ACHN (cell line): ENCODE results near the gene FBXL4.
A peak's percentile ranks its signal among the peaks of the same experiment; 100 is the strongest.
"Not testable (repeated sequence)": the region's sequence is repeated elsewhere in the genome, so short reads cannot be mapped to it uniquely, and the experiment has no call there.

Experiments
- DNase-seq: peaks from one replicate; pipeline ENCODE4 v3.0.0-alpha.2; 2015
- in situ Hi-C: cut with HindIII; loops from 2 replicates; pipeline ENCODE4 v1.10.0; 2017; ENCODE audit warnings: low sequenced_read_pairs, low pct_ligation_motif_present, low pct_unique_long_range_greater_than_20kb

The FBXL4 gene

DNA sequence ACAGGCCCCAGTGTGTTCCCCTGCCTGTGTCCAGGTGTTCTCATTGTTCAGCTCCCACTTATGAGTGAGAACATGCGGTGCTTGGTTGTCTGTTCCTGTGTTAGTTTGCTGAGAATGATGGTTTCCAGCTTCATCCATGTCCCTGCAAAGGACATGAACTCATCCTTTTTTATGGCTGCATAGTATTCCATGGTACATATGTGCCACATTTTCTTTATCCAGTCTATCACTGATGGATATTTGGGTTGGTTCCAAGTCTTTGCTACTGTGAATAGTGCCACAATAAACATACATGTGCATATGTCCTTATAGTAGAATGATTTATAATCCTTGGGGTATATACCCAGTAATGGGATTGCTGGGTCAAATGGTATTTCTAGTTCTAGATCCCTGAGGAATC, 41.4 kb downstream of the FBXL4 start:
- in situ Hi-C loops, DNase-seq: not testable (repeated sequence)

DNA sequence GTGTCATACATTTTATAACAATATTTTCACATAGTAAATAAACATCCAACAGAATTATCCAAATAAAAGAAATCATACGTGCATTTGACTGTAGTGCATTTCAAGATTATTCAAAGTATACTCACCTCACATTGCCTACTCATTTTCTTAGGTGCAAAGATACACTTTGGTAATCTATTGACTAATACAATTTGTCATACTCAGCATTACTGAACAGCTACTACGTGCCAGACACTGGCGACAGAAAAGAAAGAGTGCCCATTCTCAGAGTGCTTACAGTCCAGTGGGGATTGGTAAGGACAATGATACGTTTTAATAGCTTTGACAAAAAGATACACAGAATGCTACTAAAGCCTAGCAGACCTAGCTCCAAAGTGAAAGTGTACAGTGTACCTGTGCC, 42.0 kb downstream of the FBXL4 start:
- in situ Hi-C loops: no loop called here
- no peak for DNase-seq

DNA sequence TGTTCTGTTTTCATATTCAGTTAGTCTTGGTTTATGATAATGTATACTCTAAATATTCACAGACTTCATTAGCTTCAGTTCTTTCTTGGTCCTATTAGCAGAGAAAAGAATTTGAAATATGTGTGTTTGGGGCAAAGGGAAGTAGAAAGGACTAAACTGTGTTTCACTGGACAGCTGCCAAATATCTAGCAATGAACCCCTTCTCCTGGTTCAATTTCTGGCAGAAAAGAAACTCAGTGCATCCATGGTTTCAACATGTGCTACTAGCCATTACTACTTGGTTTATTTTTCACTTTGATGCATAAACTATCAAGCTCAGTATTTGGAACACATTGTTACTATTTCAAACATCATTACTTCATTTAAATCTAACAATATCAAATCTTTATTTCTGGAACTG, 43.6 kb downstream of the FBXL4 start:
- in situ Hi-C loops: no loop called here
- no peak for DNase-seq

DNA sequence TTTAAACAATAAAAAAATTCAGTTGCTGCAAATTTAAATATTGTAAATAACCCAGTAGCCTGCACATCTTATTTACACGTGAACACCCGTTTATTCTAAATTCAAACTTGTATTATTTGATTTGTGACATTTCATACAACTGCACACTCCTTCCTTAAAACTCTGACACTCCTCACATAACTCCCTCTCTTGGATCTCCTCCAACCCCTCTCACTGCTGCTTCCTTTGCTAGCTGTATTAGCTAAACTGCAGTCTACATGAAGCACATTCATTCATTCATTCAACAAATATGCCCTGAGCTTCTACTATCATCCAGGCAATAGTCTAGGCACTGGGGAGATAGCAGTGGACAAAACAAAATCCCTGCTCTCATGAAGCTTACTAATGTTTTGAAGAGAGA, 47.0 kb downstream of the FBXL4 start:
- DNase-seq: no peak
- in situ Hi-C loops: no loop called here

DNA sequence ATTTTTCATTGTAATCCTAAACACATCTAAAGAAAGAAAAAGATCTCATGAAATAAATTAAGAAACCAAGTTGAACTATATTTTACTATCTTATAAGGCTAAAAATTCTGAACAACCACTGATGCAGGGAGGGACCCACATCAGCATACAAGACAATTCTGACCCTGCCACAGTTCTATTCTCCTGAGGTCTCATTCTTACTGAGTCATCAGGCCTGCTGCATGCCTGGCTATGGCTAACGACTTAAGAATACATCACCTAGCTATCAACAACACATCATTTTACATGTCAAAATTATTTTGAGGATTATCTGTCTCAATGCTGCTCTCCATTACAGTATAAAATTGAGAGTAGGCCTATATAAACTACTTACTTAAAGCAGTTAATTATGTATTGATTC, 52.9 kb downstream of the FBXL4 start:
- DNase-seq: no peak

DNA sequence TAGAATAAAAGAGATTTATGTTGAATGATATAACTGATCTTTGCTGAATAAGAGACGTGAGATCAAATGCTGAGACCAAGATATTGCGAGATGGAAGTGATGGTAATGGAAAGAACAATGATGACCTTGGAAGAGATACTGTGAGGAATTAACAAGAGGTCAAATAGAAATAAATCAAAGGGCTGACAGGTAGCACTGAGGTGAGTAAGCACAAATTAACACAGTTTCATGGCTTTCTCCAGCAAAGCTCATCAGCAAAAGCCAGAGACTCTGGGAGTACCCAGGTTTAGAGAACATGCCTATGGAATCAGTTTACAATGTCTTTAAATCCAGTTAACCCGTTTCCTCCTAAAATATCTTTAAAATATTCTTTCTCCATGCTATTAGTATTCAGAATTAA, 60.1 kb downstream of the FBXL4 start:
- in situ Hi-C loops: no loop called here
- no peak for DNase-seq

More for the DNA sequence above, 52.9 kb downstream of the FBXL4 start:
- in situ Hi-C loops: no loop called here

DNA sequence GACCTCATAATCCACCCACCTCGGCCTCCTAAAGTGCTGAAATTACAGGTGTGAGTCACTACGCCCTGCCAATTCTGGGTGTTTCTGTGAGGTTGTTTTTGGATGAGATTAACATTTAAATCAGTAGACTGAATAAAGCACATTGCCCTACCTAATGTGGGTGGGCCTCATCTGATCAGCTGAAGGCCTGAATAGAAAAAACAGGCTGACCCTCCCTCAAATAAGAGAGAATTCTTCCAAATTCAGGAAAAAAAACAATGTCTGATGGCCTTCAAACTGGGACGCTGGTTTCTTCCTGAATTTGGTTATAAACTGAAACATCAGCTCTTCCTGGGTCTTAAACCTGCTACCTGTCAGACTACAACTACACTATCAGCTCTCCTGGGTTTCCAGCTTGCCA, 62.4 kb downstream of the FBXL4 start:
- DNase-seq: no peak
- in situ Hi-C loops: no loop called here

DNA sequence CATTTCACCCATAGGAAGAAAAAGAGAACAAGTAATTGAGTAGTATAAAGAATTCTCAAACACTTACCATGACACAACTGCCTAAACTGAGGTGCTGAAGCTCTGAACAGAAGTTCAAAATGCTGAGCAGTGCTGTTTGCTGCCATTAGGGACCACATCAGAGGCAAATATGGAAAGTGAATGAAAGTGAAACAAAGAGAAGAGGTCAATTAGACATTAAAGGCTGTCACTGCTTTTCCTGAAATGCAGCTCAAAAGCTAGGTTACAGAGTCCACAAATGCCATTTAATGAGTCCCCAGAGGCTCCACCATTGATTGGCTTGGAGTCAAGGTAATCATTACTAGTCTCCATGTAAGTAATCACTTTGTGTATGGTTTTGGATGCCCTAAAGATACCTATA, 67.3 kb downstream of the FBXL4 start:
- in situ Hi-C loops: no loop called here
- no peak for DNase-seq

DNA sequence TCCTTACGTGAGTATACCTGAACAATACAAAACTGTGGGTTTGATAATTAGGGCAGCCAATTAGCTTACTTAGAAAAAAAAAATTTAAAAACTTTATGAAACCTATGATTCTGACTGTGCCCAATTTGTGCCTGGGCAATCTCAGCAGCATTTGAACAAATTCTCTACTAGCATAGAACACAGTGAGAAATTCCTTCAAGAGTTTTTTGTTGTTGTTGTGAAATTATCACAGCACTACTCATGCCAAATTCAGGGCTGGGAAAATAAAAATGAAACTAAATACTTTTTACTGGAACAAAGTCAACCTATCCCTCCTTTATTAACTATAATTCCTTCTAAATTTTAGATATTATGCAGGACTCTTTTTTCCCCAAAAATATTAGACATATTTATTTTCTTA, 70.5 kb downstream of the FBXL4 start:
- in situ Hi-C loops: no loop called here
- no peak for DNase-seq

DNA sequence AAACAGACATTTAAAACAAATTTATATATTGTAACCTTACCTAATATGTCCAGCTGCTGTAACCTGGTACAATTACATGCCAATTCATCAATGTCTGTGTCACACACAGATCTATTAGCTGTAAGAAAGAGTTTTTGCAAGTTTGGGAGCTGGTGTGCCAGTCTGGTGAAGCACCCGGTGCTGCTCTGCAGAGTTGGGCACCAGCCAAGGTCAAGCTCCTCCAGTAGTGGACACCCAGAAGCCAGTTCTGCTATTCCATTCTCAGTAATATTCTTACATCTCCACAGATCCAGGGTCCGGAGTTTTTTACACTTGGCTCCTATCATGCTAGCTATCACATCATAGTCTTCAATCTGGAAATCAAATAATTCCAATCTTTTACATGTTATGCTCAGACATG, 72.4 kb downstream of the FBXL4 start:
- no peak for DNase-seq
- in situ Hi-C loops: no loop called here

DNA sequence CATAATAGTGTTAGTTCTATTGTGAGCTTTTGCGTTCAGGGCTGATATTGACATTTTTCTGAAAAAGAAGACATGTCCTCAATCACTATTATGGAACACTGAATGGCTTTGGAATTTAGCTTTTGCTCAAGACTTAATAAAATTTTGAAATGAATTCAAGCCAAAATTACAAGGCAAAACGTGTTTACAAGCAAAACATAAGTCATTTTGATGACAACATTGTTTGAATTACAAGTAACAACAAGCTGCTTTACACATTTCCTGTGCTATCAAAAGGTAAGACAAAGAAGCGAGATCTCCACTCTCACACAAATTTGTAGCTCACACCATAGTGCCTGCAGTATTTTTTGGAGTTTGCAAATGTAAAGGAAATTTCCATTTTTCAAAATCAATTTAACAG, 75.9 kb downstream of the FBXL4 start:
- in situ Hi-C loops: no loop called here
- DNase-seq: no peak

DNA sequence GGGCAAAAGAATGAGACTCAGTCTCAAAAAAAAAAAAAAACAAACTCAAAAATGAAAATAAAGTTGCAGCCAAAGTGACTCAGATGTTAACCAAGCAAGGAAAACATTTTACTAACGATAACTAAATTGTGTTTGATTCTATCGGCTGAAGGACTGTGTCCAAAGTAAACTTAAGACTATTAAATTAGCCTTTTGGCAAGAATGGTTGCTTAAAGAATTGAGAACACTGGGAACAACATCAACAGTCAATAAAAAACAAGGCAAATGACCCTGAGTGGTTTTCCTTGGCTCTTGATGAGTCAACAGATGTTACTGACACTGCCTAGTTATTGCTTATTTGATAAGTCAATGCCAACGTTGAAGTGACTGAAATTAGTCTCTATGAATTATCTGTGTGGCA, 76.7 kb downstream of the FBXL4 start:
- no peak for DNase-seq
- in situ Hi-C loops: no loop called here

DNA sequence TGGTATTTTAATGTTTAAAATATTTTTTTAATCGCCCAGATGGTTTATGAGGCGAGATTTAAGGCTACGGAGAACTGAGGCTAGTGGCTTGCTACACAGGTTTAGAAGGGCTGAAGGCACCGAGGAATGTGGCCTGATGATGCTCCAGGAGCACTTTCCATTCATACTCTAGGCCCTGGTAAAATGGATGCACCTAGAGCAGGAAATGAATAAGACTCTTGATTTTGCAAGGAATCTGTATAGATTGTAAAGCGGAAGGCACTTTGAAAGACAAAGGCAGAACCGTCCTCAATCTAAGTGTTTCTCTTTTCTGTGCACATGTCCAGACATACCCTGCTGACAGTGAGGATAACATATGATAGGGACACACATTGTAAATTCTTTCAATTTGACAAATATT, 83.2 kb downstream of the FBXL4 start:
- DNase-seq: no peak
- in situ Hi-C loops: no loop called here

DNA sequence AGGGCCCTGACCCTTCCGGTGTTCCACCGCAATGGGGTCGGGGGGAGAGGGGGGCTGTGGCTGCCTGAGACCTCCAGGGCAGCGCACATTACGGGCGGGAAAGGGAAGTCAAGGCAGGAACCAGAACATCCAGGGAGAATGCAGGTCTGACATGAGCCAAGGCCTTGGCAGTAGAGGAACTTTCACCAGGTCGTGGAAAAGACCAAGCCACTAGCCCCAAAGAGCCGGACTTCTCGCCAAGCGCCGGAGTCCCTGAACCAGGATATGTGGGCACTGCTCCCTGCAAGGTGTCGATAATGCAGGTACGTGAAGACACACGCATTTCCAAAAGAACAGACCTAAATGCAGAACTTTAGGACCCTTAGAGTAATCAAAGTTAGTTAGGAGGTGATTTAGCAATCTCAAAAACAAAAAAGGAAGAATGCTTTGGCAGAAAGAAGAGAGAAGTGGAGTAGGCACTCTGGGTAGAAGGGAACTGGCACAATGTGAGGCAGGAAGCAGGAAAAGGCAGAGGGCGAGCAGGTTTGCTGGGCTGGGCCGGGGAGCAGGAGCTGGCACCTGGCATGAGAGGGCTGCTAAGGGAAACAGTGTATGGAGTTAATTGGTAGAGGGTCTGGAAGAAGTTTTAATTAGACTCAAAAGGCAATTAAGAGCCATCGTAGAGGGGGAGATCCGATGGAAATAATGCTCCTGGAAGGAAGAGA, 99.1 kb downstream of the FBXL4 start:
- in situ Hi-C loops: no loop called here
- DNase-seq: no peak

DNA sequence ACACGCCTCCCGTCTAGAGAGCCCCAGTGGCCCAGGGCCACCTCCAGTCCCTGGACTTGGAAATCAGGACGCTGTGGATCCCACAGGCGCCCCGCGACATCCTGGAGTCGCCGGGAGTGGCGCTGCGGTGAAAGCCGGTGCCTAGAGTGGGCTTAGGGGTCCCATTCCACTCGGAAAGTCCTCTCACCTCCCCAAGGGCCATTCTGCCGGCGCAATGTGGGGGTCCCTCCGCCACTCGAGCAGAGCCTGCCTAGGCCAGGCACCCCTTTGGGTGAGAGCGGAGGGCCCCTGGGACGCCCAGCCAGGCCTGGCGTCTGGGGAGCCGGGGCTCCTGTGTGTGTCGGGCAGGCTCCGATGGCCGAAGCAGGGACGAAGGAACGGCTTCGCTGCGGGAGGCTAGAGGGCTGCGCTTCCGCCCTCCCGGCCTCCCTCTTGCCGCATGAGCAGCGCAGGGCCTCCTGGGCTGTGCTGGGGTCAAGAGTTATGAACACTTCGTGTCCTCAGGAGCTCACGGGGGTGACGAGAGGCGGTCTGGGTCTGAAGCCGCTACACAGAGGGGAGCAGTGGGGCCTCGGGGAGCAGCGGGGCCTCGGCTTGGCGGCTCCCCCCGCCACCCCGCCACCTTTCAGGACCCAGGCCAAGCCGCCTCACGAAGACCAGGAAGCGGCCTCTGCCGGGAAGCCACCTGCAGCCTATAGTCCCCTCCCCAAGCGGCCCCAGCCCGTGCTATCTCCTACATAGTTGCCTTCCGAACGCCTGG, 99.8 kb downstream of the FBXL4 start:
- no peak for DNase-seq
- in situ Hi-C loops: no loop called here

DNA sequence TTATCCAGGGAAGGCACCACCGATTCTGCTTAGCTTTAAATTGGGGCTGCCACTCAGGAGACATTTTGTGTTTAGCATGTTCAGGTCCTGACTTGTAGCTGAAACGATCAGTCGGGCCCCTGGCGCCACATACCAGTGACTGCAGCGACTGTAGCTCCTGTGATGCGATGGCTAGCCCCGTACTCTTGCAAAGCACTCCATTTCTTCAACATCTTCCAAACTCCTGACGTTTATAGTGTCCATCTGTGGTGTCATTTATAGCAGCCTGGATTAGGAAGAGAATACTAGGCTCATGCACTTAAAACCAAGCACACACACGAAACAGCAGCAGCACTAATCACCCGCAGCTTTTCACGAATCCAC, 100.3 kb downstream of the FBXL4 start:
- DNase-seq: no peak
- in situ Hi-C loops: no loop called here

DNA sequence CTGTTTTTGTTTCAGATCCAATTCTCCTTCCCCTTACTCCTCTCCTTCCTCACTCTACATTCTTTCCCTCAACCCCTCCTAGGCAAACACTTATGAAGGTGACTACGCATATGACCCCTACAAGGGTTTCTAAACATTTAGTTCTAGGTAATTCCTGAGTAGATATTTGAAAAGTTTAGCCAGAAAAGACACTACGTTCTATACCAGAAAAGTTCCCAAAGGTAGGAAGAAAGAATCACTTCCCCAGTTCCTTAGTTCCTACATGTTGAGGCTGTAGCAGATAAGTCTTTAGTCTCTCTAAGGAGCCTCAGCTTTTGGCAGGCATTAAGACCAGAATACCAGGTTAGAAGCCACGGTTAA, 101.7 kb downstream of the FBXL4 start:
- DNase-seq: no peak
- in situ Hi-C loops: no loop called here

DNA sequence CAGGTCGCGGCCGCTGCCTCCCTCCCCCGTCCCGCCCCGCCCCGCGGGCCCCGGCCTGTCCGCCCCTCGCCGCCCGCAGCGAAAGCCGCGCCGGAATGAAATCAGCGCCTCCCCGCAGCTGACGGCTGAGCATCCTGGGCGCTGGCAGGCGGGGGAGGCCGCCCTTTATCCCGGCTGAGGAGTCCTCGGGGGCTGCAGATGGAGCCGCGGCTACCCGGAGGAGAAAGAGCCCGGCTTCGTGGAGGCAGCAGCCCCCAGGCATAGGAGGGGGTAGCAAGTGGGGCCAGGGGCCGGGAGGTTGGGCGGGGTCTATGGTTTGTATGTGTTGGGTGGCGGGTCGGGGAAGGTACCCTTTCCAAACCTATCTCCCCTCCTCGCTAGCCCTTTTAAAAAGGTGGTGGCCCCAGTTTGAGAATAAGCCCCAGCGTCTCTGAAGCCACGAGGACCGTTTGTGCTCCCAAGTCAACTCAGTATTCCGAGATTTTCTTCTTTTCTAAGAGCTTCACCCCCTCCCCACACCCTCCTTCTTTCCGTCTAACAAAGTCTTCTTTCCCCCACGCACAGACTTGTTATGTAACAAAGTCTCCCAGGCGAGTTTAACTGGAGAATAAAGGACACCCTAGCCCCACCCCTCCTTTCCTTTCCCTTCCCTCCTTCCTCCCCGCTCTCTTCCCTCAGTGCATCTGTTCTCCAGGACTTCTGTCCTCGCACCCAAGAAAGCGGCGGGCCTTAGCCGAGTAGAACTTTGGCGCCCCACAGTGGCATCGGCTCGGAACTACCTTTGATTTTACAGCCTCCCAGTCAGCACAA, 102.3 kb downstream of the FBXL4 start:
- in situ Hi-C loops: no loop called here
- DNase-seq: peak; percentile 80

DNA sequence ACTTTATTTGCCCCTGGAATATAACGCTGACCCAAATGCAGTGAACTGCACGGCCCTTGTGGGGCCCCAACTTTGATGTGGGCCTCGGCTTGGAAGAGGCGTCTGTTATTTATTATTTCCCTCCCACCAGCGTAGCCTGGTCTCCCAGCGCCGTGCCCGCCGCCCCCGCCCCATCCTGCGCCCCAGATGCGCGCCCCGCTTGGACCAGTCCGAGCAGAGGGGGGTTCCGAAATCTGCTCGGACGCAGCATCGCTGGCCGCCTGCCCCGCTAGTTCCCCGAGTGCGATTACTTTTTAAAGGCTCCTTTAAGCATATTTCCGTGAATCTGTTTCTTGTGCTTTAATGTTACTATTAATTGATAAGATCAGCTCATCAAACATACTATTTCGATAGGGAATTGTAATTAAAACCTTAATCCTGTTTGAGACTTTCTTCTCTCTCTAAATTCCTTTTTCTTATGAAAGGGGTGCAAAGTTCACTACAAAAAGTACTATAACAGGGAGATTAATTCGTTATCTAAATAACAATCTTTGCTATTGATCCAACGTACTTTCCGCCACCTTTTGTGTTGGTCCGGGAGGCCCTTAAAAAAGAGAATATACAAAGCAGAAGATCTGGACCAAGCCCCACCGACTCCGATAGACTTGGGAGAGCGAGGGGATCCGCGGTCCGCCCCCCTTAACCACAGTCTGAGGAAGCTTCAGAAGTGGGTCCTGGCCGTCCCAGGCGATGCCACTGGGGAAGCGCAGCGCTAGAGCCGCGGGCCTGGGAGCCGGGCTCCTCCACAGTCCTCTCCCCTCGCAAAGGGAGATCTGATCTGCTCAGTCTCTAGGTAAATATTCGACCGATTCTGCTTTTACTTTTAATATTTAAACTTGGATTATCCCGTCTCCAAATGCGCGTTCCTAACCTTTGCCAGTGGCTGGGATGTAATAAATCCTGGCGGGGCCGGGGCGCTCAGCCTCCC, 103.2 kb downstream of the FBXL4 start:
- DNase-seq: no peak
- in situ Hi-C loops: no loop called here
